ENCODE results near the gene WDR44.

DNA sequence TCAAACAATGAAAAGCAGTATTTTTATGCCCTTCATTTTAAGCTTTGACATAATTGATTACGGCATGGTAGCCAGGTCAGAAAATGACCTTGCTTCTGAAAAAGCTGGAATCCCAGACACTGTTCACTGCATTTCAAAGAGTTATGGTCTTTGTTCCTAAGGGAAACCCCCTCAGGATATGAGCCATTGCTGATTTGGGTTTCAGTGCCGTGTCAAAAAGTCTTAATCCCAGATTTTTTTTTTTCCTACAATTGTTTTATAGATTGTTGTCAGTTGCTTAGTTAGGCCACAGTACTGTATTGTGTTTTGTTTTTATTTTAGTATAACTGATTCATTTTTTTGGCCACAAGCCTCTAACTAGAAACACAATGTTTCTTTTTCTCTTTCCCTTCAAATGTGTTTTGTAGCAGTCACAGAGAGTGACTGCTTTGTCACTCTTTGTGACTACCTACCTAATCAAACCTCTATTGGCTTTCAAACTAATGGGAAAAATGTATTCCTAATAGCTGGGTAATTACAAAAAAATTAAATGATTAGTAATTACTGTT is 10.3 kb downstream of the WDR44 start:
- TF ChIP-seq, protein P1, sequence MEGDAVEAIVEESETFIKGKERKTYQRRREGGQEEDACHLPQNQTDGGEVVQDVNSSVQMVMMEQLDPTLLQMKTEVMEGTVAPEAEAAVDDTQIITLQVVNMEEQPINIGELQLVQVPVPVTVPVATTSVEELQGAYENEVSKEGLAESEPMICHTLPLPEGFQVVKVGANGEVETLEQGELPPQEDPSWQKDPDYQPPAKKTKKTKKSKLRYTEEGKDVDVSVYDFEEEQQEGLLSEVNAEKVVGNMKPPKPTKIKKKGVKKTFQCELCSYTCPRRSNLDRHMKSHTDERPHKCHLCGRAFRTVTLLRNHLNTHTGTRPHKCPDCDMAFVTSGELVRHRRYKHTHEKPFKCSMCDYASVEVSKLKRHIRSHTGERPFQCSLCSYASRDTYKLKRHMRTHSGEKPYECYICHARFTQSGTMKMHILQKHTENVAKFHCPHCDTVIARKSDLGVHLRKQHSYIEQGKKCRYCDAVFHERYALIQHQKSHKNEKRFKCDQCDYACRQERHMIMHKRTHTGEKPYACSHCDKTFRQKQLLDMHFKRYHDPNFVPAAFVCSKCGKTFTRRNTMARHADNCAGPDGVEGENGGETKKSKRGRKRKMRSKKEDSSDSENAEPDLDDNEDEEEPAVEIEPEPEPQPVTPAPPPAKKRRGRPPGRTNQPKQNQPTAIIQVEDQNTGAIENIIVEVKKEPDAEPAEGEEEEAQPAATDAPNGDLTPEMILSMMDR (IDR thresholded peaks at IDR 0.05; ENCODE audit: extremely low read depth in 1 of 2, insufficient read depth in 1 of 2, low read depth in 1 of 2, low read length in 2 of 2), result no peak
- TF ChIP-seq POLR2AphosphoS5 (IDR thresholded peaks at IDR 0.05; ENCODE audit: insufficient read depth, low read depth, low read length), result no peak
- TF ChIP-seq POLR2A (IDR thresholded peaks at IDR 0.05; ENCODE audit: low read depth, low read length), result no peak
- TF ChIP-seq MYC (IDR thresholded peaks at IDR 0.05; ENCODE audit: low read depth, low read length), result no peak
- no peak for TF ChIP-seq EZH2 (IDR thresholded peaks at IDR 0.05; ENCODE audit: borderline replicate concordance, low read depth, low read length, severe bottlenecking)
- TF ChIP-seq, protein P2, sequence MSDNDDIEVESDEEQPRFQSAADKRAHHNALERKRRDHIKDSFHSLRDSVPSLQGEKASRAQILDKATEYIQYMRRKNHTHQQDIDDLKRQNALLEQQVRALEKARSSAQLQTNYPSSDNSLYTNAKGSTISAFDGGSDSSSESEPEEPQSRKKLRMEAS (IDR thresholded peaks at IDR 0.05; ENCODE audit: insufficient read depth, insufficient read length), result no peak
- peak; percentile 53 for TF ChIP-seq JUN (IDR thresholded peaks at IDR 0.05; ENCODE audit: borderline replicate concordance, insufficient read depth, insufficient read length, low read depth)
- TF ChIP-seq FOS (IDR thresholded peaks at IDR 0.05; ENCODE audit: borderline replicate concordance, insufficient read depth, low read length), result peak; percentile 37
